Loucy (cell line): ENCODE measurements around the gene FANCI.

ENCODE experiments used
- H2AFZ ChIP-seq: fragments of 200-600 bp; sonication (generic); 2 replicates; pipeline ENCODE4 v1.6.0; 2016; ENCODE audit warnings: antibody characterized with exemption, mild to moderate bottlenecking, low read length, moderate library complexity
- H3F3A ChIP-seq: fragments of 200-600 bp; 2 replicates; pipeline ENCODE4 v1.6.0; 2016; ENCODE audit warnings: antibody characterized with exemption, low read depth, mild to moderate bottlenecking
- H3K27me3 ChIP-seq: fragments of 200-600 bp; sonication (generic); 2 replicates; pipeline ENCODE4 v1.6.1; 2014; ENCODE audit warnings: low read length, mild to moderate bottlenecking; ENCODE audit not compliant: insufficient read depth, poor library complexity, severe bottlenecking
- H3K36me3 ChIP-seq: fragments of 200-600 bp; sonication (generic); 2 replicates; pipeline ENCODE4 v1.6.1; 2016; ENCODE audit warnings: low read length; ENCODE audit not compliant: insufficient read depth
- H3K4me1 ChIP-seq: fragments of 200-600 bp; sonication (generic); 2 replicates; pipeline ENCODE4 v1.5.1; 2014; ENCODE audit warnings: low read length, mild to moderate bottlenecking; ENCODE audit not compliant: insufficient read depth, poor library complexity, severe bottlenecking
- H3K4me2 ChIP-seq: fragments of 200-600 bp; sonication (generic); 2 replicates; pipeline ENCODE4 v1.6.0; 2014; ENCODE audit warnings: antibody characterized with exemption, low read length, low read depth, mild to moderate bottlenecking; ENCODE audit not compliant: poor library complexity, severe bottlenecking
- H3K4me3 ChIP-seq: fragments of 200-600 bp; sonication (generic); 2 replicates; pipeline ENCODE4 v1.5.1; 2014; ENCODE audit warnings: low read length, mild to moderate bottlenecking, mixed read lengths; ENCODE audit not compliant: poor library complexity, severe bottlenecking
- H3K79me2 ChIP-seq: fragments of 200-600 bp; sonication (generic); 2 replicates; pipeline ENCODE4 v1.6.1; 2014; ENCODE audit warnings: low read length; ENCODE audit not compliant: insufficient read depth
- H3K9ac ChIP-seq: fragments of 200-600 bp; sonication (generic); 2 replicates; pipeline ENCODE4 v1.6.0; 2014; ENCODE audit warnings: mild to moderate bottlenecking, low read depth, low read length, moderate library complexity; ENCODE audit not compliant: poor library complexity, severe bottlenecking
- H3K9me2 ChIP-seq: fragments of 200-600 bp; sonication (generic); replicated peaks from 2 replicates; pipeline ENCODE4 v1.6.1; 2016; ENCODE audit warnings: low read depth, low read length, mixed read lengths
- H3K9me3 ChIP-seq: fragments of 200-600 bp; sonication (generic); 2 replicates; pipeline ENCODE4 v1.6.1; 2014; ENCODE audit warnings: mild to moderate bottlenecking, antibody characterized with exemption, low read length, low read depth; ENCODE audit not compliant: insufficient read depth
- H4K20me1 ChIP-seq: fragments of 200-600 bp; sonication (generic); 2 replicates; pipeline ENCODE4 v1.6.0; 2014; ENCODE audit warnings: antibody characterized with exemption, low read length, mild to moderate bottlenecking; ENCODE audit not compliant: insufficient read depth, poor library complexity, severe bottlenecking
- EZH2phosphoT487 ChIP-seq: fragments of 200-600 bp; IDR thresholded peaks from 2 replicates; pipeline ENCODE4 v1.6.1; 2018; ENCODE audit warnings: antibody characterized with exemption, mild to moderate bottlenecking, moderate library complexity, borderline replicate concordance
- TF ChIP-seq, protein P1 (sequence below): fragments of 200-600 bp; sonication (generic); conservative IDR thresholded peaks from 2 replicates; pipeline ENCODE4 v1.5.1; 2014; ENCODE audit warnings: mild to moderate bottlenecking, antibody characterized with exemption, low read length

The FANCI gene

GRCh38 chr15:89358435-89358754, 114.6 kb downstream of the FANCI start:
- no peaks in the 10 kb centered on the region for H3K4me1 ChIP-seq
- no peaks in the 10 kb centered on the region for H3F3A ChIP-seq
- no peaks in the 10 kb centered on the region for H3K79me2 ChIP-seq
- TF ChIP-seq, protein P1, sequence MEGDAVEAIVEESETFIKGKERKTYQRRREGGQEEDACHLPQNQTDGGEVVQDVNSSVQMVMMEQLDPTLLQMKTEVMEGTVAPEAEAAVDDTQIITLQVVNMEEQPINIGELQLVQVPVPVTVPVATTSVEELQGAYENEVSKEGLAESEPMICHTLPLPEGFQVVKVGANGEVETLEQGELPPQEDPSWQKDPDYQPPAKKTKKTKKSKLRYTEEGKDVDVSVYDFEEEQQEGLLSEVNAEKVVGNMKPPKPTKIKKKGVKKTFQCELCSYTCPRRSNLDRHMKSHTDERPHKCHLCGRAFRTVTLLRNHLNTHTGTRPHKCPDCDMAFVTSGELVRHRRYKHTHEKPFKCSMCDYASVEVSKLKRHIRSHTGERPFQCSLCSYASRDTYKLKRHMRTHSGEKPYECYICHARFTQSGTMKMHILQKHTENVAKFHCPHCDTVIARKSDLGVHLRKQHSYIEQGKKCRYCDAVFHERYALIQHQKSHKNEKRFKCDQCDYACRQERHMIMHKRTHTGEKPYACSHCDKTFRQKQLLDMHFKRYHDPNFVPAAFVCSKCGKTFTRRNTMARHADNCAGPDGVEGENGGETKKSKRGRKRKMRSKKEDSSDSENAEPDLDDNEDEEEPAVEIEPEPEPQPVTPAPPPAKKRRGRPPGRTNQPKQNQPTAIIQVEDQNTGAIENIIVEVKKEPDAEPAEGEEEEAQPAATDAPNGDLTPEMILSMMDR, result no peak
- no peak for TF ChIP-seq EZH2phosphoT487
- peak overlapping the region; percentile 98; the same call in 1 of the 2 replicates for H2AFZ ChIP-seq
- no peaks in the 10 kb centered on the region for H4K20me1 ChIP-seq
- H3K27me3 ChIP-seq, result no peaks in the 10 kb centered on the region
- H3K4me2 ChIP-seq, result peak overlapping the region; percentile 29
- H3K9me2 ChIP-seq, result no peaks in the 10 kb centered on the region
- no peaks in the 10 kb centered on the region for H3K36me3 ChIP-seq
- no peaks in the 10 kb centered on the region for H3K9me3 ChIP-seq
- H3K9ac ChIP-seq, result no peak overlapping the region
- peak overlapping the region; percentile 68 for H3K4me3 ChIP-seq

- Histone ChIP-seq H3K4me2 (peak overlapping the region; percentile 29), H3K4me3 (peak overlapping the region; percentile 68), H3K4me1 (no peaks in the 10 kb centered on the region), H3K36me3 (no peaks in the 10 kb centered on the region), H3K9me2 (no peaks in the 10 kb centered on the region), H3F3A (no peaks in the 10 kb centered on the region), H4K20me1 (no peaks in the 10 kb centered on the region), H3K27me3 (peaks cover 4% of the 10 kb centered on the region), H2AFZ (peak overlapping the region; percentile 98), H3K9me3 (no peaks in the 10 kb centered on the region), H3K79me2 (no peaks in the 10 kb centered on the region), H3K9ac (no peak overlapping the region)
- TF ChIP-seq EZH2phosphoT487, result no peak
- TF ChIP-seq, protein P1, result peak; percentile 90
These were observed 115.1 kb downstream of the FANCI start for GRCh38 chr15:89358755-89359439.

DNA sequence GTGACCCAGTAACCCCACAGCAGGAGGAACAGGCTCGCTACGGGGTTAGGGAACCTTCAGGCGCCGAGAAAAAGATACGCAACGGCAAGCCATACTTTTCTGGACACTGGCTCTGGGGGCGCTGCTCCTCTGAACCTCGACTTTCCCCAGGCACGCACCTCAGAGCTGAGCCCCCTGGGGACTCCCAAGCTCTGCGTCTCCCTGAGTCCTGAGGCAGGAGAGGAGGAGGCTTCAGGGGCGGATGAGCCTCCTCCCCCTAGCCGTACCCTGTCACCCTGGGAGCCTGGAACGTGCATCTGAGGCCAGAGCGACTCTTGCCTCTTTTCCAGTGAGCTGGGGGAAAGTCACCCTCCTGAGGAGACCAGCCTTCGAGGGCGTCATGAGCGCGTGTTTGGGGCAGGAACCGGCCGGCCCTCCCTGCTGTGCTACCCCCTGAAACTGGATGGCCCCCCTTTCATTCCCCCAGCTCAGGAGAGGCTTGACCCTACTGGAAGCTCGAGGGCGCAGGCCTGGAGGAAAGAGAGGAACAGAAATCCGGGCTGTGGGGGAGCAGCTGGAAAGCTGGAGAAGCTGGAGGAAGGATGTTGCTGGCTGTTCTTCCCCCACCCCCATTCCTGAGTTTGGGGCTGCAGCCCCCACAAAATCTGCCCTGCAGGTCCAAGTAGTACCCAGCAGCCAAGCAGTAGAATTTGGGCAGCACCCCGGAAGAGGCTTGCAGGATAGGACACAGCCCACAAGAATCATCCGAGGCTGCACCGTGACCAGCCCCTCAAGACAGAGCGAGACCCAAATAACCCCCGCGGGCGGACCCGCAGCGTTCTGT, 115.9 kb downstream of the FANCI start:
- no peaks in the 10 kb centered on the region for H3K36me3 ChIP-seq
- peaks cover 5% of the 10 kb centered on the region for H3K27me3 ChIP-seq
- H3K9ac ChIP-seq, result no peak overlapping the region
- no peaks in the 10 kb centered on the region for H4K20me1 ChIP-seq
- no peak overlapping the region for H3K4me2 ChIP-seq
- H3K4me3 ChIP-seq, result no peak overlapping the region
- H2AFZ ChIP-seq, result no peak overlapping the region
- H3K4me1 ChIP-seq, result no peaks in the 10 kb centered on the region
- H3K9me3 ChIP-seq, result no peaks in the 10 kb centered on the region
- no peak for TF ChIP-seq EZH2phosphoT487
- TF ChIP-seq, protein P1, result no peak
- H3K79me2 ChIP-seq, result no peaks in the 10 kb centered on the region
- no peaks in the 10 kb centered on the region for H3K9me2 ChIP-seq
- H3F3A ChIP-seq, result no peaks in the 10 kb centered on the region
